GM10847 (cell line): ENCODE results near the gene LMO7.

Experiments
- POLR2A ChIP-seq: IDR thresholded peaks from 2 replicates; pipeline ENCODE4 v1.6.1; 2011; ENCODE audit not compliant: insufficient read length; ENCODE audit errors: extremely low read depth

The LMO7 gene

GRCh38 chr13:75637181-75637750 lies 1.1 kb downstream of the LMO7 start:
- TF ChIP-seq POLR2A = no peak

- no peak for TF ChIP-seq POLR2A
Observed at GRCh38 chr13:75639454-75639853, 3.3 kb downstream of the LMO7 start.

GRCh38 chr13:75641026-75641425 lies 4.9 kb downstream of the LMO7 start:
- TF ChIP-seq POLR2A = no peak

GRCh38 chr13:75643182-75643581 lies 7.1 kb downstream of the LMO7 start:
- TF ChIP-seq POLR2A = no peak

GRCh38 chr13:75643693-75644092 lies 7.6 kb downstream of the LMO7 start:
- no peak for TF ChIP-seq POLR2A

- no peak for TF ChIP-seq POLR2A
Observed at GRCh38 chr13:75645141-75645540, 9.0 kb downstream of the LMO7 start.

- TF ChIP-seq POLR2A = no peak
Observed at GRCh38 chr13:75647126-75647784, 11.1 kb downstream of the LMO7 start.

GRCh38 chr13:75648446-75648845 lies 12.3 kb downstream of the LMO7 start:
- TF ChIP-seq POLR2A = no peak

GRCh38 chr13:75651013-75651412 lies 14.9 kb downstream of the LMO7 start:
- TF ChIP-seq POLR2A = no peak

GRCh38 chr13:75652726-75653125 lies 16.6 kb downstream of the LMO7 start:
- no peak for TF ChIP-seq POLR2A

- no peak for TF ChIP-seq POLR2A
Observed at GRCh38 chr13:75656425-75656989, 20.4 kb downstream of the LMO7 start.

GRCh38 chr13:75657111-75657510 lies 21.0 kb downstream of the LMO7 start:
- no peak for TF ChIP-seq POLR2A

- TF ChIP-seq POLR2A = no peak
Observed at GRCh38 chr13:75660694-75661093, 24.6 kb downstream of the LMO7 start.

- no peak for TF ChIP-seq POLR2A
Observed at GRCh38 chr13:75661443-75661842, 25.3 kb downstream of the LMO7 start.

GRCh38 chr13:75666646-75667351 lies 30.7 kb downstream of the LMO7 start:
- TF ChIP-seq POLR2A = no peak

- no peak for TF ChIP-seq POLR2A
Observed at GRCh38 chr13:75669706-75670105, 33.6 kb downstream of the LMO7 start.
